T-helper 1 cell treated with Interleukin-12 subunit alpha and Interleukin-12 subunit beta and Interleukin-4 antibody, amounts not matched to agents 30 μg/mL and 1 μg/mL, for 36 hours (primary cell): ENCODE measurements around the gene CYP26A1.
"Not testable (repeated sequence)": the region's sequence is repeated elsewhere in the genome, so short reads cannot be mapped to it uniquely, and the experiment has no call there.

Experiments used
- H3K27ac Mint-ChIP-seq: one replicate; pipeline ENCODE4 v1.8.0; 2021; ENCODE audit warnings: mild to moderate bottlenecking, mixed read lengths
- H3K27me3 Mint-ChIP-seq: one replicate; pipeline ENCODE4 v1.8.0; 2021; ENCODE audit warnings: low read depth, mixed read lengths
- H3K36me3 Mint-ChIP-seq: one replicate; pipeline ENCODE4 v1.8.0; 2021; ENCODE audit warnings: low read depth, mixed read lengths
- H3K4me1 Mint-ChIP-seq: one replicate; pipeline ENCODE4 v1.8.0; 2021; ENCODE audit warnings: low read depth, mixed read lengths
- H3K4me3 Mint-ChIP-seq: one replicate; pipeline ENCODE4 v1.8.0; 2021; ENCODE audit warnings: mild to moderate bottlenecking, moderate library complexity, mixed read lengths
- H3K9me3 Mint-ChIP-seq: one replicate; pipeline ENCODE4 v1.8.0; 2021; ENCODE audit warnings: mixed read lengths

The CYP26A1 gene

DNA sequence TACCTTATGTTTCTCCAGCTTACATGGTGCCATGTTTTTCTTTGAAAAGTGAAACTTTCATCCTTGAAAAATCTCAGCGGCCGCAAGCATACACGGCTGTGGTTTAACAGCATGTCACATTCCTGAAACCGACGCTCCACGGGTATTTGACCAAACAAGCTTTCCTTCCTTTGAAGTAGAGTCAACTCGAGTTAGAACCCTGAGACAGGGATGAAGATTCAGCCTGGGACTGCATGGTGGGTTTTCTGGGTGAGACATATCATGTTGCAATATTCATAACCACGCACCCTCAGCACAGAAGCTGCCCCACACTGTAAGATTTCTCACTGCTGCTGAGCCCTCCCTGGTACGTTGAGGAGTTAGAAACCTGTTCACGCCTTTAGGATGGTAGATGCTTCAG lies 8.1 kb downstream of the CYP26A1 start:
- Mint-ChIP-seq H3K9me3 (no peaks in the 10 kb centered on the region), H3K27ac (no peak overlapping the region), H3K4me3 (no peak overlapping the region), H3K27me3 (peaks cover 42% of the 10 kb centered on the region), H3K4me1 (peaks cover 3% of the 10 kb centered on the region), H3K36me3 (no peaks in the 10 kb centered on the region)

DNA sequence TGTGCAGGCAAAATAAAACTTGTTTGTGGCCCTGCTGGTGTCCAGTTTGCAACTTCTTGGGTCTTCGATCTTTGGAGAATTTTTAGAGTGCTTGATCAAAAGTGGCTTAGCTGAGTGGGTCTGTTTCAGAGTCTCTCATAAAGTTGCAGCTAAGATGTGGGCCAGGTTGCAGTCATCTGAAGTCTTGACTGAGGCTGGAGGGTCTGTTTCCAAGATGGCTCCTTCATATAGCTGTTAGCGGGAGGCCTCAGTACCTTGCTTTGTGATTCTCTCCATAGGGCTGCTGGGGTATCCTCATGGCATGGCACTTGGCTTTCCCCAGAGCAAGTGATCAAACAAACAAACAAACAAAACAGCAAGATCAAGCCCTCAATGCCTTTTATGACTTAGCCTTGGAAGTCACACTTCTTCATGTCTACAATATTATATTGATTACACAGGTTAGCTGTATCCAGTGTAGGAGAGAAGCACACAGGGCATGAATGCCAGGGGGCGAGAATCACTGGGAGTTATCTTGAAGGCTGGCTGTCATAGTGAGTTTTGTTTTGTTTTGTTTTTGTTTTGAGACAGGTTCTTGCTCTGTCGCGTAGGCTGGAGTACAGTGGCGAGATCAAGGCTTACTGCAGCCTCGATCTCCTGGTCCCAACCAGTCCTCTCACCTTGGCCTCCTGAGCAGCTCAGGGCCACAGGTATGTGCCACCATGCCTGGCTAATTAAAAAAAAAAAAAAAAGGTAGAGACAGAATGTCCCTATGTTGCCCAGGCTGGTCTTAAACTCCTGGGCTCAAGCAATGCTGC lies 10.2 kb downstream of the CYP26A1 start:
- Mint-ChIP-seq H3K4me3 (no peak overlapping the region), H3K36me3 (no peaks in the 10 kb centered on the region), H3K27me3 (peaks cover 34% of the 10 kb centered on the region), H3K4me1 (peaks cover 3% of the 10 kb centered on the region), H3K27ac (no peak overlapping the region), H3K9me3 (no peaks in the 10 kb centered on the region)

DNA sequence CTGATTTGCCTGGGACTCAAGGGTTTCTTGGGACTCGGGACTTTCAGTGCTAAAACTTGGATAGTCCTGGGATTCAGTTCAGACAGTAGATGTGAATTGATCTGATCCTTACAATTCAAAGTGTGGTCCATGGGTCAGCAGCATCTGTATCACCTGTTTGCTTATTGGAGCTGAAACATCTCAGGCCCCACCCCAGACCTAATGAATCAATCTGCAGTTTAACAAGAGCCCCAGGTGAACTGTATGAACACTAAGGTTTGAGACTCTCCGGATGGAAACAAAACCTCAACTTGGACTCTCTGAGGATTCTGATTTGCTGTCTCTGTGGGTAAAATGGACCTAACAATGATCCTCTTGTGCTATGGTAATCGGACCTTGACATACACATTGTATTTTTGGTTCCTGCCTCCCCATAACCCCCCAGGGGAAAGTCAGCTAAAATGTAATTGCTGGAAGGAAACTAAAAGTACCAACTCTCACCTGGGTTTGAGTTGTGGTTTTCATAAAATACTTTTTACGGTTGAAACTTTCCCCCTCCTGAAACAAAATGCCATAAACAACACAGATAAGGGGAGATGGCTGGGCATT lies 11.7 kb downstream of the CYP26A1 start:
- no peak overlapping the region for H3K4me3 Mint-ChIP-seq
- no peaks in the 10 kb centered on the region for H3K4me1 Mint-ChIP-seq
- H3K9me3 Mint-ChIP-seq: no peaks in the 10 kb centered on the region
- peaks cover 24% of the 10 kb centered on the region for H3K27me3 Mint-ChIP-seq
- no peak overlapping the region for H3K27ac Mint-ChIP-seq
- H3K36me3 Mint-ChIP-seq: no peaks in the 10 kb centered on the region

DNA sequence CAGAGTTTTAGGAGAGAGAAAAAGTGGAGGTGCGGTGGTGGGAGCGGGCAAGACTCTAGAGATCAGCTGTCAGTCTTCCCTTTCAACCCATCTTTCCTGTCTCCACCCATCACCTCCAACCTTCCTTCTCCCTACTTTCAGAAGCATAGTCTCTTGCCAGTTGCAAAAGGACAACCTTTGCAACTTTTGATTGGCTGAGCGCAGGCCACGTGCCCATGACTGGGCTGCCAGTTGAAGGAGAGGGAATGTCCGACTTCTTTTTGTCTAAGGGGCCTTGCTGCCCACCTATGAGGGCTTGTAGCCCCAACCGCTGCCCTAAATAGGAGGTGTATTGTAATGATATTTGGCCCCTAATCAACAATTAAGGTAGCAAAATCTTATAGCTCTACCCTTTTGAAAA lies 12.6 kb downstream of the CYP26A1 start:
- Mint-ChIP-seq H3K4me3 (no peak overlapping the region), H3K27ac (no peak overlapping the region), H3K9me3 (no peaks in the 10 kb centered on the region), H3K27me3 (peaks cover 18% of the 10 kb centered on the region), H3K36me3 (no peaks in the 10 kb centered on the region), H3K4me1 (no peaks in the 10 kb centered on the region)

DNA sequence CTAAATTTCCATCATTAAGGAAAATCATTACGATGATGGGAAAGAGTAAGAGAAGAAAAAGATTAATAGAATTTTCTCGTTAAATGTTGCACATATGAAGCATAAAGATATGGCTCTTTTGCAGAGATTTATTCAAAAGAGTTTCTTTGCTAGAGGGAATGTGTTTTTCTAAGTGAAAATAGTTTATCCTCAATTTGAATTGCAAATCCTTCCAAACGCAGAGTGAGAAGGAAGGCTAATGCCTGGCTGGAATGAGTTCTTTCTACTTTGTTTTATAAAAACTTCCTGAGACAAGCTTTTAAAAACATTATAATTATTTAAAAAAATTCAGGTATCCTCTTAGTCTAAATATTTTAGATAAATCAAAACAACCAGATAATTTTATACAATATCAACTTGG lies 14.2 kb downstream of the CYP26A1 start:
- Mint-ChIP-seq H3K27ac (no peak overlapping the region), H3K4me3 (no peak overlapping the region), H3K9me3 (no peaks in the 10 kb centered on the region), H3K27me3 (peaks cover 12% of the 10 kb centered on the region), H3K4me1 (no peaks in the 10 kb centered on the region), H3K36me3 (no peaks in the 10 kb centered on the region)

DNA sequence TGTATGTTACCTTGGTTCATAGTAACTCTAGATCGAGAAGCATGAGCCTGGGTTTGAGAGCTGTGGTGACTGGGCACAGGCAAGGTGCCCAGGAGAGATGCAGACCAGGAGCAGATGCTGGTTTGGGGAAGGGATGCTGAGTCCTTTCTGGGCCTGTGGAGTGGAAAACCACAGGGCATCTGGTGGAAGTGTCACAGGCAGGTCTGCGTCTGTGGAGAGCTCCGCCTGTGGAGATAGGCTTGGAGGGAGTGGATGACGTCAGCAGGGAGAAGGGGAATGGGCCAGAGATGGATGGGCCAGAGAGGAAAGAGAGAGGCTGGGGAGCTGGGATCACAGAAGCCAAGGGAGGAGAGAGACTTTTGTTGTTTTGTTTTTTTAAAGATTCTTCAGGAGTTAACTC lies 14.8 kb downstream of the CYP26A1 start:
- no peak overlapping the region for H3K4me3 Mint-ChIP-seq
- peaks cover 10% of the 10 kb centered on the region for H3K27me3 Mint-ChIP-seq
- no peaks in the 10 kb centered on the region for H3K9me3 Mint-ChIP-seq
- no peak overlapping the region for H3K27ac Mint-ChIP-seq
- H3K36me3 Mint-ChIP-seq: no peaks in the 10 kb centered on the region
- H3K4me1 Mint-ChIP-seq: no peaks in the 10 kb centered on the region

DNA sequence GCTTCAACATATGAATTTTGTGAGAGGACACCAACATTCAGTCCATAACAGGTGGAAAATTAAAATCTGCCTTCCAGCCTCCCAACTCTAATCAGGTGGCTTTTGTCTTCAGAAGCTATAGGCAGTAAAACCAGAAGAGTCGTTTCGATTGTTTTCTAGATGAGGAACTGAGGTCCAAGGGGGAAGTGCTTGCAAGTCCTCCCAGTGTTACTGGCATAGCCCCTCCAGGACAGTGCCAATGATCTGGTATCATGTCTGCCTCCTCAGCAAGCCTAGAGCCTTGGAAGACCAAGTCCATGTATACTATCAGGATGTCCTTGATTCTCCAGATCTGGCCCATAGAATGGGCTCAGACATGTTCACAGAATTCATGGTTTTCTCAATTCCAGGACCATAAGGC lies 16.9 kb downstream of the CYP26A1 start:
- Mint-ChIP-seq H3K36me3 (no peaks in the 10 kb centered on the region), H3K9me3 (no peaks in the 10 kb centered on the region)

DNA sequence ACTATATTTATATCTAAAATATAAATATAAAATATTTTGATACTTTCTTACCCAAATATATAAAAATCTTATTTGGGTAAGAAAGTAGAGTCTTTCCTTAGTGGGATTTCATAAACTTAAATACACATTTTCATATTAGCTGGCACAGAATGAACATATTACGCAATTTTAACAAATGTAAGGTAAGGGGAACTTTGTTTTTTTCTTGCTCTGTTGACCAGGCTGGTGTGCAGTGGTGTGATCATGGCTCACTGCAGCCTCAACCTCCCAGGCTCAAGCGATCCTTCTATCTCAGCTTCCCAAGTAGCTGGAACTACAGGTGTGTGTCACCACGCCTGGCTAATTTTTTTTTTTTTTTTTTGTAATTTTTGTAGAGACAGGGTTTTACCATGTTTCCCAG lies 18.3 kb downstream of the CYP26A1 start:
- Mint-ChIP-seq H3K27ac (no peak overlapping the region), H3K9me3 (no peaks in the 10 kb centered on the region), H3K4me3 (no peak overlapping the region), H3K4me1 (no peaks in the 10 kb centered on the region), H3K27me3 (peaks cover 12% of the 10 kb centered on the region), H3K36me3 (no peaks in the 10 kb centered on the region)

More for the DNA sequence above, 16.9 kb downstream of the CYP26A1 start:
- Mint-ChIP-seq H3K27me3 (peaks cover 12% of the 10 kb centered on the region), H3K4me3 (no peak overlapping the region), H3K27ac (no peak overlapping the region), H3K4me1 (no peaks in the 10 kb centered on the region)

DNA sequence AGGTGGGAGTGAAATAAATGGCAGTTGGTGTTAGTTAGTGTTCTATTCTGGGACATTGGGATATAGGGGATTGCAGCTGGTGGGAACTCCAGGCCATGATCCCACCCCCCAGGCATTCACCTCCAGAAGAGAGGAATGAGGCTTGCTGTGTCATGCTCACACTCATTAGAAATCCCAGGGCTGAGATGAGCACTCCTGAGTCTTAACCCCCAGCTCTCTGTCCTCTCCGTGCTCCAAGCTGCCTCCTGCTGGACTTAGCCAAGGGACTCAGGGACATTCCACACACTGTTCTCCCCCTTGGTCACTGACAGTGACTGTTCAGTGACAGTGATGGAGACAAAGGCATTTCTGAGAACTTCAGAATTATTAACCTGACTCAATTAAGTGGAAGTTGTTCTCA lies 21.5 kb downstream of the CYP26A1 start:
- Mint-ChIP-seq H3K27ac (no peak overlapping the region), H3K27me3 (peaks cover 7% of the 10 kb centered on the region), H3K4me1 (no peaks in the 10 kb centered on the region), H3K9me3 (no peaks in the 10 kb centered on the region), H3K36me3 (no peaks in the 10 kb centered on the region), H3K4me3 (no peak overlapping the region)

DNA sequence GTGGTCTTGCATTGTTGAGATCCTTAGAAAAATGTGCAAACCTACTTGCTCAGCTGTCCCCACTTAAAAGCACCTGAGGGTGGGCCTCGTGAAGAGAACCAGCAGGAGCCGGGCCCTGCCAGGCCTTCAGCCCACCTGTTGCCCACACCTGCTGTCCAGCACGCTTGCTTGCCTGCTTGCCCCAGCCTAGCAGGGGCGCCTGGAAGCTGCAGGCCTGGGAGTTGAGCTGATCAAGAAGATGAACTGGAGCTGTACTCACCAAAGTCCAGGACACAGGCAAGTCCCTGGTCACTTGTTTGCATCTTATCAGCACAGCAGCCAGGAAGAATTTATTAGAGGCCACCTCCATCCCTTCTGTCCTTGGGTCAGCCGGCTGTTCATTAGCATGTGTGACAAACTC lies 23.2 kb downstream of the CYP26A1 start:
- no peak overlapping the region for H3K27ac Mint-ChIP-seq
- no peaks in the 10 kb centered on the region for H3K4me1 Mint-ChIP-seq
- no peak overlapping the region for H3K4me3 Mint-ChIP-seq
- H3K27me3 Mint-ChIP-seq: peaks cover 7% of the 10 kb centered on the region
- no peaks in the 10 kb centered on the region for H3K9me3 Mint-ChIP-seq
- no peaks in the 10 kb centered on the region for H3K36me3 Mint-ChIP-seq

DNA sequence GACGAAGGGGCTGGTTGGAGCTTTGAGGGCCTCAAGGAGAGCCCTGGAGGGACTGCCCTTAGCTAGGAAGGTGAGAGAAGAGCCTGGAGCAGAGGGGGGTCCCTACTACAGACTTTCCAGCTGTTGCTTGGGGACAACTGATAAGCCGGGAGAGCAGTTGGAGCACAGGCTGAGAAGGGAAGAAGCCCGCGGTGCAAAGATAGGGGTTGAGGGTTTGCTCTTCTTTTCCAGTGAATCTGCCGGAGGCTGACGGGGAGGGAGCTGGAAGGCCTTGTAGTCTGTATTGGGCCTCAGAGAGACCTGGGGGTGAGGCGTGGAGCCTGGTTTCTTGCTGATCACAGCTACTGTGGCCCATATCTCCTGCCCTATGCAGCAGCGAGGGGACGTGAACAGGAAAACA lies 23.7 kb downstream of the CYP26A1 start:
- Mint-ChIP-seq H3K4me1 (no peaks in the 10 kb centered on the region), H3K27ac (no peak overlapping the region), H3K36me3 (no peaks in the 10 kb centered on the region), H3K9me3 (no peaks in the 10 kb centered on the region), H3K4me3 (no peak overlapping the region), H3K27me3 (peaks cover 7% of the 10 kb centered on the region)

DNA sequence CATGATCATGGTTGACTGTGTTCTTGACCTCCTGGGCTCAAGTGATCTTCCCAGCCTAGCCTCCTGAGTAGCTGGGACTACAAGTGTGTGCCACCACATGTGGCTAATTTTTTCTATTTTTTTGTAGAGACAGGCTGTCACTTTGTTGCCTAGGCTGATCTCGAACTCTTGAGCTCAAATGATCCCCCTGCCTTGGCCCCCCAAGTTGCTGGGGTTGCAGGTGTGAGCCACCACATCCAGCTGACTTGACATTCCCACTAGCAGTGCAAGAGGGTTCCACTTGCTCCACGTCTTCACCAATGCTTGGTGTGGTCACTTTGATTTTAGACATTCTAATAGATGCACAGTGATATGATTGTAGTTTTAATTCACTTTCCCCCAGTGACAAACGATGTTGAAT lies 25.1 kb downstream of the CYP26A1 start:
- Mint-ChIP-seq H3K27me3 (peaks cover 10% of the 10 kb centered on the region), H3K36me3 (no peaks in the 10 kb centered on the region), H3K4me1 (no peaks in the 10 kb centered on the region), H3K27ac (no peak overlapping the region), H3K4me3 (no peak overlapping the region), H3K9me3 (no peaks in the 10 kb centered on the region)

DNA sequence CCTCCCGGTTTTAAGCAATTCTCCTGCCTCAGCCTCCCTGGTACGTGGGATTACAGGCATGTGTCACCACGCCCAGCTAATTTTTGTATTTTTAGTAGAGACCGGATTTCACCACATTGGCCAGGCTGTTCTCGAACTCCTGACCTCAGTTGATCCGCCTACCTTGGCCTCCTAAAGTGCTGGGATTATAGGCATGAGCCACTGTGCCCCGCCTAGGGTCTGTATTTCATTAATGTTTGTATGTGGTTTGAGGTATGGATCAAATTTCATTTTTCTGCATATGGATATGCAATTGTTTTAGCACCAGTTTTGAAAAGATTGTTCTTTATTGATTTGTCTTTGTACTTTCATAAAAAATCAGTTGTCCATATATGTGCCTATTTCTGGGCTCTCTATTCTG lies 26.0 kb downstream of the CYP26A1 start:
- Mint-ChIP-seq H3K27me3 (peaks cover 6% of the 10 kb centered on the region), H3K4me1 (no peaks in the 10 kb centered on the region), H3K36me3 (no peaks in the 10 kb centered on the region), H3K4me3 (no peak overlapping the region), H3K27ac (no peak overlapping the region), H3K9me3 (no peaks in the 10 kb centered on the region)

DNA sequence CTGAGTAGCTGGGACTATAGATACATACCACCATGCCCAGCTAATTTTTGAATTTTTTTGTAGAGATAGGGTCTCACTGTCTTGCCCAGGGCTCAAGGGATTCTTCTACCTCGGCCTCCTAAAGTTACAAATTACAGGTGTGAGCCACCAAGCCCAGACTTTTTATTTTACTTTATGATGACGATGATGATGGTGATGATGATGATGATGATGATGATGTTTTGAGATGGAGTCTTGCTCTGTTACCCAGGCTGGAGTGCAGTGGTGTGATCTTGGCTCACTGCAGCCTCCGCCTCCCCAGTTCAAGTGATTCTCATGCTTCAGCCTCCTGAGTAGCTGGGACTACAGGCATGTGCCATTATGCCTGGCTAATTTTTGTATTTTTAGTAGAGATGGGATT lies 27.5 kb downstream of the CYP26A1 start:
- H3K9me3 Mint-ChIP-seq, H3K27me3 Mint-ChIP-seq, H3K27ac Mint-ChIP-seq, H3K36me3 Mint-ChIP-seq, H3K4me1 Mint-ChIP-seq, H3K4me3 Mint-ChIP-seq: not testable (repeated sequence)

DNA sequence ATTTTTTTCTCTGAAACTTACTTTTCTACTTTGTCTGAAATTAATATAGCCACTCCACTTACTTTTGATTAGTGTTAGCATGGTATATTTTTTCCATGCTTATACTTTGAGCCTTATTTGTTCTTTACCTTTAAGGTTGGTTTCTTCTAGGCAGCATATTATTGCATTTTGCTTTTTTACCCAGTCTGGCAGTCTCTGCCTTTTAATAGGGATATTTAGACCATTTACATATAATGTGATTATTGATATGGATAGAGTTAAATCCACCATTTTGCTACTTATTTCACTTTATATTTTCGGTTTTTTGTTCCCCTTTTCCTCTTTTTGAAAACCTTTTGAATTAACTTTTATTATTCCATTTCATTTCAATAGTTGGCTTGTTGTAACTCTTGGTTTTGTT lies 30.3 kb downstream of the CYP26A1 start:
- Mint-ChIP-seq H3K4me1 (no peaks in the 10 kb centered on the region), H3K27me3 (peaks cover 5% of the 10 kb centered on the region), H3K27ac (no peak overlapping the region), H3K4me3 (no peak overlapping the region), H3K36me3 (no peaks in the 10 kb centered on the region), H3K9me3 (no peaks in the 10 kb centered on the region)
